ENCODE results near the gene MTFP1. TPM values are rescaled to one million over a fixed set of nuclear protein-coding genes. Genes with fewer than 3 reads are reported as not detected.

The MTFP1 gene
- 3.2 and 11.4 TPM in 2 replicates for total RNA-seq (ENCODE audit: low replicate concordance)

DNA sequence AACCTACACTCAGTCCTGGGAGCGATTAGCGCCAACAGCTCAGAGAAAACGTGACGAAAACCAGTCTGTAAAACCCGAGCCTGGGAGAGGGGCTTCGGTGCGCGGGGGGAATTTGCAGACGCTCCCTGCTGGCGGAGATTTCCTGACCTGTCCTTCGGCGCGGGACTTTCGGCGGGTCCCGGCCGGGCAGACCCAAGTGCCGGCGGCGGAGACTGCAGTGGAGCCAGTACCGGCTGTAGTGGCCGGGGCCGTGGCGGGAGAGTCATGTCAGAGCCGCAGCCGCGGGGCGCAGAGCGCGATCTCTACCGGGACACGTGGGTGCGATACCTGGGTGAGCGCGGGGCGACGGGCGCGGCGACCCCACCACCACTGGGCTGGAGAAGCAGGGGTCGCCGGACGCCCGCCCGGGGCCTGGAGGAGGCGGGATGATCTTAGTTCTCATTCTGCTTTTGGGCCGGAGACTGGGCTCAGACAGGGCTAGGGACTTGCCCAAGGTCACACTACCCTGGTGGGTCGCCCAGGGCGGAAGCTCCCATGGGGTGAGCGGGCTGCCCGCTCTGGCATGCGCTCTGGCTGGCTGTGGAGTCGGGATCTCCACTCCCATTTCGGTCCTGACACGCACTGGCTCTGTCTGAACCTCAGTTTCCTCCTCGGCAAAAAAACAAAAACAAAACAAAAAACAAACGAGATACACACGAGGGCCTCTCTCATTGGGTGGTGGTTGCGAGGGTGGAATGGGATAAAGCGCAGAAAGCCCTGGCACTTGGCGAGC, at the start of gene MTFP1:
TSS of gene MTFP1 (plus strand) at position 153 of the 772 bp plus-strand sequence. CDS start at position 265, 112 bp downstream.

DNA sequence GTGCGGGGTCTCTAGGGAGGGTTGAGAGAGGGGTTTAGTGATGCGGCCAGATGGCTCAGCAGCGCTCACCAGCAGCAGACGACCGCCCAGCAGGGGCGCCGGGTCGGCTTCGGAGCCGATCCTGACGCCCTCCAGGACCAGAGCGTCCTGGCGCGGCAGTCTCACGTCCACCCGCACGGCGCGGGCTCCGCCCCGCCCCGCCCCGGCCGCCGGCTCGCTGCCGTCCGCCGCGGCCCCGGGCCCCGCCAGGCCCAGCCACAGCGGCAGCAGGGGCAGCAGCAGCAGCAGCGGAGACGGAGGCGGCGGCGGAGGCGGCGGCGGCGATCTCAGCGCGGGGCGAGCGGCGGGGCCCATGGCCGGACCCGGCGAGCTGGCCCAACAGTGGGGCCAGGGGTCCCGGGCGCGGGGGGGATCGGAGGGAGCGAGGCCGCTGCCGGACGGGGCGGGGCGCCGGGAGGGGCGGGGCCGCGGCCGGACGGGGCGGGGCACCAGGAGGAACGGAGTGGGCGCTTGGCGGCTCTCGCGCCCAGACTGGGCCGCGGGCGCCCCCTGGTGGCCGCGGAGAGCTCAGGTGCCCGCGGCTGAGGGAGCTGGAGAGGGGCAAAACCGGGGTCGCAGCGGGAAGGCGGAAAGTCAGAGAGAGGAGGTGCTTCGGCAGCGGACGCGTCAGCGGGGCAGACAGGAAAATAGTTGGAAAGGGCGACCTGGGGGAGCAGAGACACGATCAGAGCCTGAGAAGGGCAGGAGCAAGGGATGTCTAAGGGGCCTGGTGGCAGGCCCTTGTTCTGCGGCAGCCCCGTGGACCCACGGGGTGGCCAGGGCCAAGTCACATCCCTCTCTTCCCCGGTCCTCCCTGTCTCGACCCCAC, 38.4 kb upstream of the MTFP1 start, which contains the start of gene RNF215:
TSS of gene RNF215 (minus strand) at position 452 of the 868 bp plus-strand sequence. CDS start at position 354, 98 bp downstream.

GRCh38 chr22:30396871-30397655, 28.5 kb upstream of the MTFP1 start, which contains the start of gene SEC14L2:
Gene SEC14L2, plus strand, starts transcription at chr22:30397018. Its CDS starts 99 bp downstream, at chr22:30397117.

DNA sequence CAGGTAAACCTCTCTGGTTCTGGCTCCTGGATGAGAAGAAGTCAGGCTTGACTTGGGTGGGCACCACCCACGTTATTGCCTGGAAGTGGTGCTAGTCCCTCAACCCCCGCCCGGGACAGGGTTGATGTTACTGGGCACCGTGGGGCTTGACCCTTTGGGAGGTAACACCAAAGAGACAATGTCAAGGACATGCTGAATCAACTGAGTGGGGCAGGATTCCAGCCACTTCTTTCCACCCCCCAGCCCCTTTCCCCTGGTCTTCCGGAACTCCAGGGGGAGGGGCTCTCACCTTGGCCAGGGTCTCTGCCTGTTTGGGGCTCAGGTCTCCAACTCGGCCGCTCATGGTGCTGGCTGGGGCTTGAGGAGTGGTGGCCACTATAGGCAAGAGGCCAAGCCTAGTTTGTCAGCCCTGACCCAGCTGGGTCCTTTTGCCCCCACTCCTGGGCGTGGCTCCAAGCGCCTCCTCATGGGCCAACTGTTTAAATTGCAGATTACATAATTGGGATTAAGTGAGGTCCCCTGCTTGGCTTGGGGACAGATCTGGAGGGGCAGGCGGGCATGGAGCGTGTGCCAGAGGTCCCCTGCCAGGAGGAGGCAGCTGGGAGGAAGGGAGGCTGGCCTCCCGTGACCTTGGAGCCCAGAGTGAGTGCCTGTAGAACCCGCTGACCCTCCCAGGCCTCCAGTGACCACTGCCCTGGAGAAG, 46.2 kb downstream of the MTFP1 start, which contains the start of gene SEC14L3:
TSS of gene SEC14L3 (minus strand) at position 402 of the 703 bp plus-strand sequence. CDS start at position 343, 59 bp downstream.

Other genes starting within 250 kb of the MTFP1 start
- gene LIF, start 179.0 kb upstream of the MTFP1 start, total RNA-seq (ENCODE audit: low replicate concordance), result 4.6 and 13.3 TPM in 2 replicates
- gene OSM, start 158.9 kb upstream of the MTFP1 start, total RNA-seq (ENCODE audit: low replicate concordance), result not detected in 2 replicates
- 7.1 and 12.8 TPM in 2 replicates for gene CASTOR1, start 136.3 kb upstream of the MTFP1 start, total RNA-seq (ENCODE audit: low replicate concordance)
- gene TBC1D10A, start 98.8 kb upstream of the MTFP1 start, total RNA-seq (ENCODE audit: low replicate concordance), result 6.9 and 11.8 TPM in 2 replicates
- 17.4 and 20.6 TPM in 2 replicates for gene SF3A1, start 68.9 kb upstream of the MTFP1 start, total RNA-seq (ENCODE audit: low replicate concordance)
- gene CCDC157, start 68.8 kb upstream of the MTFP1 start, total RNA-seq (ENCODE audit: low replicate concordance), result 0.59 and 1.6 TPM in 2 replicates
- 18.3 and 27.5 TPM in 2 replicates for gene RNF215, start 38.4 kb upstream of the MTFP1 start, total RNA-seq (ENCODE audit: low replicate concordance)
- 3.9 and 33.7 TPM in 2 replicates for gene SEC14L2, start 28.8 kb upstream of the MTFP1 start, total RNA-seq (ENCODE audit: low replicate concordance)
- not detected in 2 replicates for gene SEC14L3, start 46.2 kb downstream of the MTFP1 start, total RNA-seq (ENCODE audit: low replicate concordance)
- gene SEC14L4, start 79.9 kb downstream of the MTFP1 start, total RNA-seq (ENCODE audit: low replicate concordance), result 0.35 TPM in 1 of 2 replicates, not detected in the other
- gene SEC14L6, start 121.0 kb downstream of the MTFP1 start, total RNA-seq (ENCODE audit: low replicate concordance), result 0.15 TPM in 1 of 2 replicates, not detected in the other
- not detected in 2 replicates for gene GAL3ST1, start 148.9 kb downstream of the MTFP1 start, total RNA-seq (ENCODE audit: low replicate concordance)
- gene PES1, start 166.1 kb downstream of the MTFP1 start, total RNA-seq (ENCODE audit: low replicate concordance), result 99.5 and 152 TPM in 2 replicates
- 4.6 and 4.9 TPM in 2 replicates for gene TCN2, start 181.4 kb downstream of the MTFP1 start, total RNA-seq (ENCODE audit: low replicate concordance)
- gene SLC35E4, start 210.0 kb downstream of the MTFP1 start, total RNA-seq (ENCODE audit: low replicate concordance), result 5.7 and 7.7 TPM in 2 replicates
- 8.6 and 8.8 TPM in 2 replicates for gene DUSP18, start 242.1 kb downstream of the MTFP1 start, total RNA-seq (ENCODE audit: low replicate concordance)

Data from smooth muscle cell of the coronary artery (primary cell).